Measurements from ENCODE around the gene ADGB.

DNA sequence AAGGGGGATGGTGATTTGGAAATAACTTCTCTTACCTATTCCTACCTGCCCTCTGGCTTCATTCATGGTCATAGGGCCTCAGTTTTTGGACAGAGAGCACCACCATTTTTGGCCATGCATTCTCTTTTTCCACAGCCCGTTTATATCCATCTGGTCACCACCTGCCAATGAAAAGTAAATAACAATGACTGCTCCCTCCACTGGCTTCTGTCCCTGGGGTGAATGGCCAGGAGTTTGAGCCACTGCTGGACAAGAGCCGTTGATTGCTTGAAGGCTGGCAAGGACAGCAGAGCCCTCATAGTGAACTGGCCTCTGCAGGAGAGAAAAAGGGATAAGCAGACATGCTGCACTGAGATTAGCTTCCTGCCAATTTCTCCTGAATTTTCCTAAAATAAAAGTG lies 261.8 kb downstream of the ADGB start:
- TF ChIP-seq, protein P1, sequence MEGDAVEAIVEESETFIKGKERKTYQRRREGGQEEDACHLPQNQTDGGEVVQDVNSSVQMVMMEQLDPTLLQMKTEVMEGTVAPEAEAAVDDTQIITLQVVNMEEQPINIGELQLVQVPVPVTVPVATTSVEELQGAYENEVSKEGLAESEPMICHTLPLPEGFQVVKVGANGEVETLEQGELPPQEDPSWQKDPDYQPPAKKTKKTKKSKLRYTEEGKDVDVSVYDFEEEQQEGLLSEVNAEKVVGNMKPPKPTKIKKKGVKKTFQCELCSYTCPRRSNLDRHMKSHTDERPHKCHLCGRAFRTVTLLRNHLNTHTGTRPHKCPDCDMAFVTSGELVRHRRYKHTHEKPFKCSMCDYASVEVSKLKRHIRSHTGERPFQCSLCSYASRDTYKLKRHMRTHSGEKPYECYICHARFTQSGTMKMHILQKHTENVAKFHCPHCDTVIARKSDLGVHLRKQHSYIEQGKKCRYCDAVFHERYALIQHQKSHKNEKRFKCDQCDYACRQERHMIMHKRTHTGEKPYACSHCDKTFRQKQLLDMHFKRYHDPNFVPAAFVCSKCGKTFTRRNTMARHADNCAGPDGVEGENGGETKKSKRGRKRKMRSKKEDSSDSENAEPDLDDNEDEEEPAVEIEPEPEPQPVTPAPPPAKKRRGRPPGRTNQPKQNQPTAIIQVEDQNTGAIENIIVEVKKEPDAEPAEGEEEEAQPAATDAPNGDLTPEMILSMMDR (IDR thresholded peaks at IDR 0.05), result no peak
- TF ChIP-seq POLR2A (IDR thresholded peaks at IDR 0.05), result no peak
